Measurements from ENCODE around the gene SFTPB. TPM values are rescaled to one million over a fixed set of nuclear protein-coding genes. Genes with fewer than 3 reads are reported as not detected.

SFTPB gene
- total RNA-seq, 4 donors from 2014 or later, result not detected

DNA sequence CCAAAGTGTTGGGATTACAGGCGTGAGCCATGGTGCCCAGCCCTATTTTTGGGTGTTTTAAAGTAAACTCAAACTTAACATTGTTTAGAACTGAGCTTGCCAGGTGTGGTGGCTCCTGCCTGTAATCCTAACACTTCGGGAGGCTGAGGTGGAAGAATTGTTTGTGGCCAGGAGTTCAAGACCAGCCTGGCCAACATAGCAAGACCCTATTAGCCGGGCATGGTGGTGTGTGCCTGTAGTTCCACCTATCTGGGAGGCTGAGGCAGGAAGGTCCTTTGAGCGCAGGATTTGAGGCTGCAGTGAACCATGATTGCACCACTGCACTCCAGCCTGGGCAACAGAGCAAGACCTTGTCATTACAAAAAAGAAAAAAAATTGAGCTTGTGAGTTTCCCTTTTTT, 17.5 kb downstream of the SFTPB start:
- Histone ChIP-seq H3K27me3 (no peaks in the 10 kb centered on the region), H3K27ac (no peak overlapping the region), H3K36me3 (peaks cover 0 to 76% of the 10 kb centered on the region in 2 donors), H3K4me1 (peaks cover 0 to 2% of the 10 kb centered on the region in 2 donors), H3K9me3 (no peaks in the 10 kb centered on the region), H3K4me3 (no peak overlapping the region)
- DNase-seq (no peak), ATAC-seq (no peak)
- in situ Hi-C loops (cut with MboI; ENCODE audit: low sequenced_read_pairs in 4 of 4), result no loop called here
- no peak for TF ChIP-seq POLR2A (IDR thresholded peaks at IDR 0.05)
- TF ChIP-seq, protein P1, sequence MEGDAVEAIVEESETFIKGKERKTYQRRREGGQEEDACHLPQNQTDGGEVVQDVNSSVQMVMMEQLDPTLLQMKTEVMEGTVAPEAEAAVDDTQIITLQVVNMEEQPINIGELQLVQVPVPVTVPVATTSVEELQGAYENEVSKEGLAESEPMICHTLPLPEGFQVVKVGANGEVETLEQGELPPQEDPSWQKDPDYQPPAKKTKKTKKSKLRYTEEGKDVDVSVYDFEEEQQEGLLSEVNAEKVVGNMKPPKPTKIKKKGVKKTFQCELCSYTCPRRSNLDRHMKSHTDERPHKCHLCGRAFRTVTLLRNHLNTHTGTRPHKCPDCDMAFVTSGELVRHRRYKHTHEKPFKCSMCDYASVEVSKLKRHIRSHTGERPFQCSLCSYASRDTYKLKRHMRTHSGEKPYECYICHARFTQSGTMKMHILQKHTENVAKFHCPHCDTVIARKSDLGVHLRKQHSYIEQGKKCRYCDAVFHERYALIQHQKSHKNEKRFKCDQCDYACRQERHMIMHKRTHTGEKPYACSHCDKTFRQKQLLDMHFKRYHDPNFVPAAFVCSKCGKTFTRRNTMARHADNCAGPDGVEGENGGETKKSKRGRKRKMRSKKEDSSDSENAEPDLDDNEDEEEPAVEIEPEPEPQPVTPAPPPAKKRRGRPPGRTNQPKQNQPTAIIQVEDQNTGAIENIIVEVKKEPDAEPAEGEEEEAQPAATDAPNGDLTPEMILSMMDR (IDR thresholded peaks at IDR 0.05 in 4 of 5, conservative IDR thresholded peaks at IDR 0.05 in 1 of 5), result no peak
- intact Hi-C loops (cut with DNase I; ENCODE audit: low total_unique reads), result no loop called here

DNA sequence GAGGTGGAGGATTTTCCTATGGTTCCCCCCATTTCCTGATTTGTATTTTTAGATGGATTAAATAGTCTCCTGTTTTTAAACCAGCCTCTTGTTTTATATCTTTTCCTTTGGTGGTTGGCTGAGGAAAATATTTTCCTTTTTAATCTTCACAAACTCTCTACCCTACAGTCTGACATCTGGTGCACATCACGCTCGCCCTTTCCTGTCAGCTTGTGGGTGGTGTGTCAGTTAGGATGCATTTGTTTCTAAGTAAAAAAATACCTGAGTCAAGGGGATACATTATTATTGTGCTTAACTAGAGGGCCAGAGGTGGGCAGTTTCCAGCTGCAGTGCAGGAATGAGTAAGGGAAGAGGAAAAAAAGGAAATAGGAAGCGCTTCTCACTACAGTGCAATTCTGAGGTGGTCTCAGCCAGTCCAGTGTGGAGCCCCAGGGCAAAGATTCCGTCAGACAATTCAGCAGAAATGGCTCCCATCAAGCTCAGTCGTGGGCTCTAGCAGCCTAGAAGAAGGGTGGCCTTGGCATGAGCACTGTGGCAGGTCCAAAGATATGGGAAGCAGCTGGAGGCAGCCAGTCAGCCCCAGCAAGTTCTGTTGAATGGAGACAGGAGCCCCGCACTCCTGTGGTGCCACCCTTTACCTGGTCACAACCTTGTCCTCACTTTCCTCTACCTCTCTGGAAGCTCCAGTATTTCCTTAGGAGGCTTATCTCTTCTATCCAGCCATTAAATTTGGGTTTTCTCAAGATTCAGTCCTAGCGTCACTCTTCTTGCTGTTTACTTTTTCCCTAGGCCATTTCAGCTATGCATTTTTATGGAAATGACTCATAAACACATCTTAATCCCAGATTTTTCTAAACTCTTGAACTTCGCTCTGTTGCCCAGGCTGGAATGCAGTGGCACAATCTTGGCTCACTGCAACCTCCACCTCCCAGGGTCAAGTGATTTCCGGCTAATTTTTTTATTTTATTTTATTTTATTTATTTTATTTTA, 18.5 kb downstream of the SFTPB start:
- no peaks in the 10 kb centered on the region for H3K27me3 ChIP-seq
- in situ Hi-C loops (cut with MboI; ENCODE audit: low sequenced_read_pairs in 4 of 4), result loop anchor here in 3 of 4 donors (25.0 kb wide), 1 partner anchor 438 kb away; no protein-coding TSS in a partner anchor
- ATAC-seq, result no peak
- H3K4me1 ChIP-seq, result peaks cover 8 to 9% of the 10 kb centered on the region in 2 donors
- no peak for DNase-seq
- peak overlapping the region in 3 of 4 donors; percentile 77 to 92 (median 87) for H3K27ac ChIP-seq
- H3K36me3 ChIP-seq, result peaks cover 0 to 85% of the 10 kb centered on the region in 2 donors
- intact Hi-C loops (cut with DNase I; ENCODE audit: low total_unique reads), result loop anchor here (2.0 kb wide), 1 partner anchor 23 kb away; no protein-coding TSS in a partner anchor
- no peak for TF ChIP-seq POLR2A (IDR thresholded peaks at IDR 0.05)
- TF ChIP-seq, protein P1 (IDR thresholded peaks at IDR 0.05 in 4 of 5, conservative IDR thresholded peaks at IDR 0.05 in 1 of 5), result no peak
- H3K9me3 ChIP-seq, result no peaks in the 10 kb centered on the region
- H3K4me3 ChIP-seq, result no peak overlapping the region

GRCh38 chr2:85648619-85649018, 19.4 kb downstream of the SFTPB start:
- in situ Hi-C loops (cut with MboI; ENCODE audit: low sequenced_read_pairs in 4 of 4), result loop anchor here in 3 of 4 donors (25.0 kb wide), 1 partner anchor 439 kb away; no protein-coding TSS in a partner anchor
- no peak for DNase-seq
- no peaks in the 10 kb centered on the region for H3K9me3 ChIP-seq
- H3K27ac ChIP-seq, result peak overlapping the region; percentile 48 to 92 (median 82)
- no peak overlapping the region for H3K4me3 ChIP-seq
- TF ChIP-seq, protein P1 (IDR thresholded peaks at IDR 0.05 in 4 of 5, conservative IDR thresholded peaks at IDR 0.05 in 1 of 5), result peak; percentile 17 to 51 (median 42)
- TF ChIP-seq POLR2A (IDR thresholded peaks at IDR 0.05), result no peak
- no peaks in the 10 kb centered on the region for H3K27me3 ChIP-seq
- H3K36me3 ChIP-seq, result peaks cover 0 to 84% of the 10 kb centered on the region in 2 donors
- H3K4me1 ChIP-seq, result peaks cover 8 to 11% of the 10 kb centered on the region in 2 donors
- intact Hi-C loops (cut with DNase I; ENCODE audit: low total_unique reads), result loop anchor here (2.0 kb wide), 1 partner anchor 24 kb away; no protein-coding TSS in a partner anchor
- ATAC-seq, result no peak

DNA sequence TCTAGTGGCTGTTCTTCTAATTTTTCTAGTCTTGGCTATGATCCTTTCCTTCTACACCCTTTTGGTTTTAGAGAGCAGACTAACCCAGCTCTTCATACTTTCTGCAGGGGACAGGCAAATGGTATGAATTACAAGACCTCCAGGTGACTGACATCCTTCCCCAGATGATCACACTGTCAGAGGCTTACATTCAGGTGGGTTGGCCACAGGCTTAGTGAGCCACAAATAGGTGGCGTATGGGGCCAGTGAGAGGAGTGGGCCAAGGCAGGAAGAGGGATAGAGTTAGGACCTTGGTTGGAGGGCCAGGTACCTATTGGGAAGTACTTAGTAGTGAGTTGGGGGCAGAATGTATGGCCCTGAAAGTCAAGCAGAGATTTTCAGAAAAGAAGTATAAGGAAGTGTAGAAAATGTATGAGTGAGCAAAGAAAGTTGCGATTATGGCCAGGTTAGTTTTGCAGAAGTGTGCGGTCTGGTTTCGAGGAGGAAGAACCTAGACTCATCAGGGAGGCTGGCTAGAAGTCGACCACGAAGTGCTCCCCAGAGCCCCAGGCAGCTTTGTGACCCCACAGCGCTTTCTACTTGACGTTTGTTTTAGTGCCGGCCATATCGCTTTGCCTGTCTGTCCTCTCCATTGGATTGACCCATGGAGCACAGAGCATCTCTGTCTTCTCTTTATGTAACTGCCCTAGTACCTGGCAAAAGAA, 20.0 kb downstream of the SFTPB start:
- TF ChIP-seq, protein P1 (IDR thresholded peaks at IDR 0.05 in 4 of 5, conservative IDR thresholded peaks at IDR 0.05 in 1 of 5), result no peak
- TF ChIP-seq POLR2A (IDR thresholded peaks at IDR 0.05), result no peak
- intact Hi-C loops (cut with DNase I; ENCODE audit: low total_unique reads), result loop anchor here (2.0 kb wide), 1 partner anchor 25 kb away; no protein-coding TSS in a partner anchor
- in situ Hi-C loops (cut with MboI; ENCODE audit: low sequenced_read_pairs in 4 of 4), result loop anchor here in 3 of 4 donors (25.0 kb wide), 1 partner anchor 439 kb away; no protein-coding TSS in a partner anchor
- Histone ChIP-seq H3K4me1 (peaks cover 8 to 11% of the 10 kb centered on the region in 2 donors), H3K4me3 (no peak overlapping the region), H3K36me3 (peaks cover 0 to 90% of the 10 kb centered on the region in 2 donors), H3K9me3 (no peaks in the 10 kb centered on the region), H3K27ac (peak overlapping the region; percentile 48 to 92 (median 82)), H3K27me3 (no peaks in the 10 kb centered on the region)
- ATAC-seq (no peak), DNase-seq (no peak)
